GM21737 (cell line): Measurements from ENCODE around the gene SIPA1L3.

Experiments
- ATAC-seq: cut with Tn5 transposase; IDR thresholded peaks from one replicate; pipeline ENCODE4 v1.9.1; 2021; ENCODE audit warnings: mild to moderate bottlenecking, moderate library complexity; ENCODE audit not compliant: unreplicated experiment

Gene SIPA1L3

GRCh38 chr19:38173291-38174041, 266.5 kb downstream of the SIPA1L3 start:
- ATAC-seq: no peak

DNA sequence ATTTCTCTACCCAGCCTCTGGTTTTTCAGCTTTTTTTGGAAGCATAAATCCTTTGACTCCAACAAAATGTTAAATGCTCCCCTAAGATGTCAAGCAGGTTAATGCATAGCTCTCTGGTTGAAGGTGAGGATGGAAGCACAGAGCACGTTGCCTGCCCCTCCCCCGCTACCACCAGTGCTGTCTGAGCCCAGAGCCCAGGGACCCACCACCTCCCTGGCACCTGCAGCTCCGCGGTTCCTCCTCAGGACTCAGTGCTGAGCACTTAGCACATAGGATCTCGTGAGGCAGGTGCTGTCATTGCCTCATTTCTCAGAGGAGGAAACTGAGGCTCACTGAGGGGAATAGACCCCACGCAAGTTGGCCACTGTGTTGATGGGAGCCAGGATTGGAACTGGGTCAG, 268.4 kb downstream of the SIPA1L3 start:
- ATAC-seq: no peak

DNA sequence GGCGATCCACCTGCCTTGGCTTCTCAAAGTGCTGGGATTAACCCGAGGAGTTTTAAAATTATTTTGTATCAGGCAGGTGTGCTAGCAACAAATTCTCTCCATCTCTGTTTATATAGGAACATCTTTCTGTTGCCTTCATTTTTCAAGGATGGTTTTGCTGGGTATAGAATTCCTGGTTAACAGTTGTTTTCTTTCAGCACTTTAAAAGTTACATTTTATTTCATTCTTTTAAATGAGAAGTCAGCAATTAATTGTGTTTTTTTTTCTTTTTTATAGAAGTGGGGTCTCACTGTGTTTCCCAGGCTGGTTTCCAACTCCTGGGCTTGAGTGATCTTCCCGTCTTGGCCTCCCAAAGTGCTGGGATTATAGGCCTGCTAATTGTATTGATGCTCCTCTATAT, 273.1 kb downstream of the SIPA1L3 start:
- no peak for ATAC-seq

GRCh38 chr19:38182536-38183210, 275.7 kb downstream of the SIPA1L3 start:
- no peak for ATAC-seq

DNA sequence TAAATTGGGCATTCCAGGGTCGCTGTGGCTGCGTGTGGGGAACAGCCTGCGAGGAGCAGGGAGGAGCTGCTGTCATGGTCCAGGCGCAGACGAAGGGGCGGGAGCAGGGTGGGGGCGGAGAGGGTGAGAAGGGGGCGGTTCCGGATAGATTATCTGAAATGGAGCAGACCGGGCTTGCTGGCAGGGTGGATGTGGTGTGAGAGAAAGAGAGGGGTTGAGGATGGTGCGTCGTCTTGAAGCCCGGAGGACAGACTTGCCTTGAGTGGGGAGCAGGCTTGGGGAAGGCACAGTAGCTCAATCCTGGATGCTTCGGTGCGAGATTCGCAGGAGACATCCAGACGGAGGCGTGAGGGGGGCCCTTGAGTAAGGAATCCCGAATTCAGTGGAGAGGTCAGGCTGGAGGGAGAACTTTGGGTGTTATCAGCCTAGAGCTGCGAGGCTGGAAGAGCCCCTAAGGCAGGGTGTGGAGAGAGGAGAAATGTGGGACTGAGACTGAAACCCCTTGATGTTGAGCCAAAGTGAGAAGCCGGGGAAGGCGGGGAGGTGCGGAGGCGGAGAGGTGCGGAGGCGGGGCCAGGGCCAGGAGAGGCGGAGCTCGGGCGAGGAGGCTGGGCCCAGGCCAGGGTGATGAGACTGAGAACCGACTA, 276.4 kb downstream of the SIPA1L3 start:
- no peak for ATAC-seq

- no peak for ATAC-seq
These were observed 277.8 kb downstream of the SIPA1L3 start for GRCh38 chr19:38184815-38185214.

DNA sequence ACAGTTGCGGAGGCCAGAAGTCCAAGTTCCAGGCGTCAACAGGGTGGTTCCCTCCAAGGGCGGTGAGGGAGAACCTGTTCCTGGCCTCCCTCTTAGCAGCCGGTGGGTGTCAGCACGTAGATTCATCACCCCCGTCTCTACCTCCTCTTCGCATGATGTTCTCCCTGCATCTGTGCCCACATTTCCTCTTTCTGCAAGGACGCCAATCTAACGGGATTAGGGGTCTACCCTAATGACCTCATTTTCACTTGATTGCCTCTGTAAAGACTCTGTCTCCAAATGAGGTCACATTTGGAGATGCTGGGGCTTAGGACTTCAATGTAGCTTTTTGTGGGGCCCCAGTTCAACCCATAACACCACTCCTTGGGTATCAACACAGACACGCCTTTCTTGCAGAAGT, 278.6 kb downstream of the SIPA1L3 start:
- ATAC-seq: no peak

DNA sequence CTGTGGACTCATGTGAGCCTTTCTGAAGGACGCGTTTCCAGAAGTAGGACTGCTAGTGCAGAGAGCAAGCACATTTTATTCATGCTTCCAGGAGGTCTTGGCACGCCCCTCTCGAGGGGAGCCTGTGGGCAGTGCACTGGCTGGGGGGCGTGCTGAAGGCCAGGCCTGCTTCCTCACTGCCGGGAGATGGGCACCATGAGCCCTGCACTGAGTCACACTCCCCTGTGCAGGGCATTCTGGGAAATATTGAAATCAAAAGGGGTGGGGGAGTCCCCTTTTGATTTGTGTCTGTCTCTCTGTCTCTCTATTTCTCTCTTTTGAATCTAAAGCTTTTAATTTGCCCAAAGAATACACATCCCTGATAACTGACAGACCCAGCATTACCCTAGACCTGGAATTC, 283.1 kb downstream of the SIPA1L3 start:
- ATAC-seq: no peak

GRCh38 chr19:38190793-38191192, 283.8 kb downstream of the SIPA1L3 start:
- ATAC-seq: no peak

- no peak for ATAC-seq
These were observed 284.7 kb downstream of the SIPA1L3 start for GRCh38 chr19:38191747-38192146.

- ATAC-seq: no peak
These were observed 286.4 kb downstream of the SIPA1L3 start for GRCh38 chr19:38193445-38193844.

GRCh38 chr19:38194061-38194701, 287.2 kb downstream of the SIPA1L3 start:
- ATAC-seq: no peak

- no peak for ATAC-seq
These were observed 288.2 kb downstream of the SIPA1L3 start for GRCh38 chr19:38195237-38195636.

- no peak for ATAC-seq
These were observed 289.3 kb downstream of the SIPA1L3 start for GRCh38 chr19:38196245-38196837.

- ATAC-seq: no peak
These were observed 290.1 kb downstream of the SIPA1L3 start for GRCh38 chr19:38196948-38197656.

GRCh38 chr19:38197937-38198704, 291.1 kb downstream of the SIPA1L3 start:
- no peak for ATAC-seq

- no peak for ATAC-seq
These were observed 292.3 kb downstream of the SIPA1L3 start for GRCh38 chr19:38199340-38199739.

- no peak for ATAC-seq
These were observed 294.7 kb downstream of the SIPA1L3 start for GRCh38 chr19:38201731-38202130.

GRCh38 chr19:38202504-38202903, 295.5 kb downstream of the SIPA1L3 start:
- no peak for ATAC-seq

- no peak for ATAC-seq
These were observed 296.2 kb downstream of the SIPA1L3 start for GRCh38 chr19:38203197-38203596.
